CD4-positive, alpha-beta memory T cell (primary cell): Measurements from ENCODE around the gene PLEKHB1. TPM values are rescaled to one million over a fixed set of nuclear protein-coding genes. Genes with fewer than 3 reads are reported as not detected.
A peak's percentile ranks its signal among the peaks of the same experiment; 100 is the strongest.

Source experiments
- CTCF ChIA-PET: fragments of 350-600 bp; sonication (Branson Sonifier 250); formaldehyde crosslinking; loops from one replicate; lab custom pipeline; 2021; ENCODE audit warnings: inconsistent platforms; ENCODE audit not compliant: partially characterized antibody; lab: Charles Lee
- POLR2A ChIA-PET: fragments of 350-600 bp; sonication (Branson Sonifier 250); formaldehyde crosslinking; loops from one replicate; lab custom pipeline; 2021; ENCODE audit not compliant: partially characterized antibody; lab: Charles Lee
- DNase-seq, 5 donors: peaks; one replicate each; pipeline versions ENCODE4 v3.0.0 to v3.0.0-alpha.2; 2020 to 2022; ENCODE audit warnings: mixed read lengths in 1 of 5
- H3K27ac ChIP-seq: one replicate; pipeline ENCODE4 v1.7.0; 2013; ENCODE audit warnings: low read depth, low read length
- H3K27me3 ChIP-seq: 2 replicates; pipeline ENCODE4 v1.7.0; 2013; ENCODE audit warnings: mild to moderate bottlenecking, low read length, moderate library complexity; ENCODE audit not compliant: insufficient read depth
- H3K36me3 ChIP-seq: 2 replicates; pipeline ENCODE4 v1.7.0; 2013; ENCODE audit warnings: mild to moderate bottlenecking, low read length, moderate library complexity; ENCODE audit not compliant: insufficient read depth
- H3K4me1 ChIP-seq: 2 replicates; pipeline ENCODE4 v1.7.0; 2013; ENCODE audit warnings: mild to moderate bottlenecking, low read length, moderate library complexity; ENCODE audit not compliant: insufficient read depth
- H3K4me3 ChIP-seq, 2 donors: one replicate each; pipeline ENCODE4 v1.7.0; 2013; ENCODE audit warnings: low read length in 2 of 2, mild to moderate bottlenecking in 1 of 2
- H3K9me3 ChIP-seq, 2 donors: one replicate each; pipeline ENCODE4 v1.7.0; 2013; ENCODE audit warnings: low read length in 2 of 2, control low read depth in 1 of 2; ENCODE audit not compliant: control insufficient read depth in 1 of 2
- H3K27ac Mint-ChIP-seq, 7 donors: one replicate each; pipeline ENCODE4 v1.8.0; 2020 to 2021; ENCODE audit warnings: mixed read lengths in 7 of 7, mild to moderate bottlenecking in 6 of 7, inconsistent platforms in 3 of 7, moderate library complexity in 3 of 7
- H3K27me3 Mint-ChIP-seq, 2 donors: one replicate each; pipeline ENCODE4 v1.8.0; 2020 to 2021; ENCODE audit warnings: mixed read lengths in 2 of 2
- H3K36me3 Mint-ChIP-seq, 2 donors: one replicate each; pipeline ENCODE4 v1.8.0; 2020 to 2021; ENCODE audit warnings: mixed read lengths in 2 of 2, inconsistent platforms in 1 of 2, mild to moderate bottlenecking in 1 of 2
- H3K4me1 Mint-ChIP-seq, 4 donors: one replicate each; pipeline ENCODE4 v1.8.0; 2020 to 2021; ENCODE audit warnings: mixed read lengths in 4 of 4, mild to moderate bottlenecking in 1 of 4
- H3K4me3 Mint-ChIP-seq, 8 donors: one replicate each; pipeline ENCODE4 v1.8.0; 2020 to 2021; ENCODE audit warnings: mixed read lengths in 8 of 8, mild to moderate bottlenecking in 7 of 8, moderate library complexity in 6 of 8, inconsistent platforms in 3 of 8
- H3K9me3 Mint-ChIP-seq, 8 donors: one replicate each; pipeline ENCODE4 v1.8.0; 2020 to 2021; ENCODE audit warnings: mixed read lengths in 8 of 8, mild to moderate bottlenecking in 5 of 8, inconsistent platforms in 3 of 8, moderate library complexity in 1 of 8
- intact Hi-C: fragments of 100-400 bp; cut with micrococcal nuclease; formaldehyde crosslinking; loops from one replicate; pipeline ENCODE4 v1.15.1; 2023
- polyA plus RNA-seq, 2 donors: library from polyadenylated mRNA; unstranded; fragments of 300-500 nt; fragmentation: Illumina TruSeq; gene quantifications; one replicate each; pipeline ENCODE4 v1.2.3, GENCODE V29; 2021
- total RNA-seq, 2 experiments: library from RNA; stranded (reverse); gene quantifications; one replicate each; pipeline ENCODE4 v1.2.3, GENCODE V29; 2021

The PLEKHB1 gene
- total and polyA plus RNA-seq, 4 experiments from 2014 or later = 53.8 to 79.1 (median 70.8) TPM

DNA sequence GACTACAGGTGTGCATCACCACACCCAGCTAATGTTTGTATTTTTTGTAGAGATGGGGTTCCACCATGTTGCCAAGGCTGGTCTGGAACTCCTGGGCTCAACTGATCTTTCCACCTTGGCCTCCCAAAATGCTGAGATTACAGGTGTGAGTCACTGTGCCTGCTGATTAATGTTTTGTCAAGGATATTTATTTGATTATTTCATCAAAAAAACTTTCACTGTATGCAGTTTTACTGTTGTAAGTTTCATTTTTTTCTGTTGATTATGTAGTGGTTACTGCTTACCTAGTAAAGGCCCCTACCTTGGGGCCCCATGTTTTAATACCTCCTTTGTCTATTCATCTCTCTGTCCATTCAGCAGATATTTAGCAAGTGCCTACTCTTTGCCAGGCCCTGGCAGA, 31.8 kb upstream of the PLEKHB1 start:
- Mint-ChIP-seq H3K9me3 (no peaks in the 10 kb centered on the region), H3K36me3 (no peaks in the 10 kb centered on the region), H3K4me1 (no peaks in the 10 kb centered on the region), H3K27ac (no peak overlapping the region), H3K4me3 (no peak overlapping the region), H3K27me3 (peaks cover 3% of the 10 kb centered on the region in 2 donors)
- Histone ChIP-seq H3K4me3 (no peak overlapping the region), H3K27me3 (no peaks in the 10 kb centered on the region), H3K9me3 (no peaks in the 10 kb centered on the region), H3K36me3 (no peaks in the 10 kb centered on the region), H3K27ac (no peak overlapping the region), H3K4me1 (no peaks in the 10 kb centered on the region)
- intact Hi-C loops = no loop called here
- DNase-seq = no peak
- POLR2A ChIA-PET = no interaction called here
- CTCF ChIA-PET = interaction anchor here (0.9 to 3.1 kb wide), 4 partner anchors 11 to 48 kb away, joined by 5 to 8 read pairs (median 6); no protein-coding TSS in a partner anchor

GRCh38 chr11:73622926-73623593, 23.3 kb upstream of the PLEKHB1 start:
- no peaks in the 10 kb centered on the region for H3K4me1 ChIP-seq
- H3K36me3 ChIP-seq = no peaks in the 10 kb centered on the region
- ChIA-PET POLR2A (no interaction called here), CTCF (interaction anchor here (1.0 to 11.9 kb wide), 2 partner anchors 38 to 143 kb away, joined by 4 to 320 read pairs; no protein-coding TSS in a partner anchor)
- Mint-ChIP-seq H3K4me1 (peaks cover 0 to 4% (median 0%) of the 10 kb centered on the region in 4 donors), H3K27me3 (peaks cover 6 to 13% of the 10 kb centered on the region in 2 donors), H3K36me3 (no peaks in the 10 kb centered on the region), H3K4me3 (no peak overlapping the region), H3K9me3 (no peaks in the 10 kb centered on the region), H3K27ac (no peak overlapping the region)
- DNase-seq = no peak
- intact Hi-C loops = no loop called here
- no peaks in the 10 kb centered on the region for H3K27me3 ChIP-seq
- H3K9me3 ChIP-seq = no peaks in the 10 kb centered on the region
- H3K4me3 ChIP-seq = no peak overlapping the region
- H3K27ac ChIP-seq = no peak overlapping the region

GRCh38 chr11:73623686-73624085, 22.7 kb upstream of the PLEKHB1 start:
- POLR2A ChIA-PET = no interaction called here
- no peak overlapping the region for H3K4me3 ChIP-seq
- CTCF ChIA-PET = interaction anchor here (1.0 to 11.9 kb wide), 2 partner anchors 38 to 144 kb away, joined by 4 to 320 read pairs; no protein-coding TSS in a partner anchor

GRCh38 chr11:73625696-73626318, 20.6 kb upstream of the PLEKHB1 start:
- intact Hi-C loops = loop anchor here (1.0 kb wide), 1 partner anchor 35 kb away; no protein-coding TSS in a partner anchor
- no peaks in the 10 kb centered on the region for H3K9me3 Mint-ChIP-seq

More at GRCh38 chr11:73623686-73624085, 22.7 kb upstream of the PLEKHB1 start:
- H3K27ac Mint-ChIP-seq = no peak overlapping the region
- H3K4me1 Mint-ChIP-seq = peaks cover 0 to 4% (median 0%) of the 10 kb centered on the region in 4 donors
- H3K36me3 ChIP-seq = no peaks in the 10 kb centered on the region
- no peaks in the 10 kb centered on the region for H3K4me1 ChIP-seq
- intact Hi-C loops = no loop called here
- H3K27ac ChIP-seq = no peak overlapping the region
- H3K27me3 ChIP-seq = no peaks in the 10 kb centered on the region
- no peak for DNase-seq
- H3K4me3 Mint-ChIP-seq = no peak overlapping the region
- peaks cover 6 to 13% of the 10 kb centered on the region in 2 donors for H3K27me3 Mint-ChIP-seq
- no peaks in the 10 kb centered on the region for H3K36me3 Mint-ChIP-seq
- H3K9me3 Mint-ChIP-seq = no peaks in the 10 kb centered on the region
- no peaks in the 10 kb centered on the region for H3K9me3 ChIP-seq

DNA sequence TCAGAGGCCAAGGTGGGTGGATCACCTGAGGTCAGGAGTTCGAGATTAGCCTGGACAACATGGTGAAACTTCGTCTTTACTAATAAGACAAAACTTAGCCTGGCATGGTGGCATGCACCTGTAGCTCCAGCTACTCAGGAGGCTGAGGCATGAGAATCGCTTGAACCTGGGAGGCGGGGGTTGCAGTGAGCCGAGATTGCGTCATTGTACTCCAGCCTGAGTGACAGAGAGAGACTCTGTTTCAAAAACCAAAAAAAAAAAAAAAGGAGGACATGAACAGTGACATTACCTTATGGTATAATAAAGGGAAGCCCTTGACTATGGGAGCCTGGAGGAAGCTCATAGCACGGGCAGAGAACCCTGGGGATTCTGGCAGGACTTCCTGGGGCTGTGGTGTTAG, 16.5 kb upstream of the PLEKHB1 start:
- no peaks in the 10 kb centered on the region for H3K9me3 ChIP-seq
- H3K27ac ChIP-seq = no peak overlapping the region
- Mint-ChIP-seq H3K9me3 (peaks cover 0 to 9% (median 4%) of the 10 kb centered on the region in 8 donors), H3K4me3 (no peak overlapping the region), H3K27ac (no peak overlapping the region), H3K4me1 (peaks cover 0 to 6% (median 2%) of the 10 kb centered on the region in 4 donors), H3K27me3 (peaks cover 0 to 3% of the 10 kb centered on the region in 2 donors), H3K36me3 (no peaks in the 10 kb centered on the region)
- CTCF ChIA-PET = interaction anchor here (0.6 to 11.9 kb wide), 3 partner anchors 16 to 46 kb away, joined by 3 to 320 read pairs (median 5); no protein-coding TSS in a partner anchor
- POLR2A ChIA-PET = no interaction called here
- intact Hi-C loops = no loop called here
- H3K36me3 ChIP-seq = no peaks in the 10 kb centered on the region
- no peak for DNase-seq
- no peaks in the 10 kb centered on the region for H3K27me3 ChIP-seq
- H3K4me3 ChIP-seq = no peak overlapping the region
- H3K4me1 ChIP-seq = no peaks in the 10 kb centered on the region

More at GRCh38 chr11:73625696-73626318, 20.6 kb upstream of the PLEKHB1 start:
- H3K36me3 Mint-ChIP-seq = no peaks in the 10 kb centered on the region
- POLR2A ChIA-PET = interaction anchor here (0.7 to 2.5 kb wide), 7 partner anchors 21 to 274 kb away, joined by 3 to 15 read pairs (median 4); partner anchors contain the start of gene FAM168A
- H3K36me3 ChIP-seq = no peaks in the 10 kb centered on the region
- peaks cover 6 to 13% of the 10 kb centered on the region in 2 donors for H3K27me3 Mint-ChIP-seq
- H3K4me1 ChIP-seq = no peaks in the 10 kb centered on the region
- no peaks in the 10 kb centered on the region for H3K9me3 ChIP-seq
- DNase-seq = peak; percentile 60 to 70 (median 66)
- no peak overlapping the region for H3K27ac Mint-ChIP-seq
- CTCF ChIA-PET = interaction anchor here (0.6 to 11.9 kb wide), 31 partner anchors 8 to 306 kb away, joined by 3 to 320 read pairs (median 4); partner anchors contain the start of gene PLEKHB1
- H3K4me3 Mint-ChIP-seq = peak overlapping the region in 1 of 8 donors; percentile 24
- peaks cover 0 to 4% (median 0%) of the 10 kb centered on the region in 4 donors for H3K4me1 Mint-ChIP-seq
- H3K27me3 ChIP-seq = no peaks in the 10 kb centered on the region
- no peak overlapping the region for H3K27ac ChIP-seq
- H3K4me3 ChIP-seq = no peak overlapping the region

GRCh38 chr11:73632996-73633395, 13.4 kb upstream of the PLEKHB1 start:
- no peak overlapping the region for H3K4me3 Mint-ChIP-seq
- no peak overlapping the region for H3K4me3 ChIP-seq
- no peak overlapping the region for H3K27ac Mint-ChIP-seq
- ChIA-PET POLR2A (no interaction called here), CTCF (interaction anchor here (1.4 to 11.9 kb wide), 2 partner anchors 8 to 29 kb away, joined by 8 to 320 read pairs; no protein-coding TSS in a partner anchor)
- no peaks in the 10 kb centered on the region for H3K36me3 Mint-ChIP-seq
- H3K27me3 Mint-ChIP-seq = no peaks in the 10 kb centered on the region
- H3K4me1 Mint-ChIP-seq = peaks cover 0 to 6% (median under 1%) of the 10 kb centered on the region in 4 donors
- intact Hi-C loops = no loop called here
- H3K27ac ChIP-seq = no peak overlapping the region
- no peaks in the 10 kb centered on the region for H3K27me3 ChIP-seq
- peaks cover 0 to 9% (median 4%) of the 10 kb centered on the region in 8 donors for H3K9me3 Mint-ChIP-seq
- H3K4me1 ChIP-seq = no peaks in the 10 kb centered on the region
- no peak for DNase-seq
- no peaks in the 10 kb centered on the region for H3K9me3 ChIP-seq
- H3K36me3 ChIP-seq = no peaks in the 10 kb centered on the region

GRCh38 chr11:73633999-73634398, 12.4 kb upstream of the PLEKHB1 start:
- Histone ChIP-seq H3K9me3 (no peaks in the 10 kb centered on the region), H3K4me1 (no peaks in the 10 kb centered on the region), H3K27ac (no peak overlapping the region), H3K36me3 (no peaks in the 10 kb centered on the region), H3K27me3 (no peaks in the 10 kb centered on the region), H3K4me3 (no peak overlapping the region)
- no peak for DNase-seq
- peaks cover 0 to 6% (median under 1%) of the 10 kb centered on the region in 4 donors for H3K4me1 Mint-ChIP-seq
- CTCF ChIA-PET = interaction anchor here (0.8 to 1.4 kb wide), 2 partner anchors 9 to 219 kb away, joined by 3 to 8 read pairs; no protein-coding TSS in a partner anchor
- peaks cover 0 to 9% (median 4%) of the 10 kb centered on the region in 8 donors for H3K9me3 Mint-ChIP-seq
- no peaks in the 10 kb centered on the region for H3K36me3 Mint-ChIP-seq
- H3K4me3 Mint-ChIP-seq = peak overlapping the region in 1 of 8 donors; percentile 2
- no peaks in the 10 kb centered on the region for H3K27me3 Mint-ChIP-seq
- POLR2A ChIA-PET = no interaction called here
- H3K27ac Mint-ChIP-seq = no peak overlapping the region
- intact Hi-C loops = no loop called here
